ENCODE measurements around the gene ERG.

The ERG gene

GRCh38 chr21:38479641-38480525 is 18.4 kb downstream of the ERG start:
- in situ Hi-C loops (cut with HindIII; ENCODE audit: low pct_ligation_motif_present, low pct_unique_long_range_greater_than_20kb, low sequenced_read_pairs): no loop called here
- DNase-seq: no peak

- DNase-seq: no peak
- in situ Hi-C loops (cut with HindIII; ENCODE audit: low pct_ligation_motif_present, low pct_unique_long_range_greater_than_20kb, low sequenced_read_pairs): no loop called here
Observed at GRCh38 chr21:38478782-38479181, 19.5 kb downstream of the ERG start.

GRCh38 chr21:38477226-38477625 is 21.1 kb downstream of the ERG start:
- no peak for DNase-seq
- in situ Hi-C loops (cut with HindIII; ENCODE audit: low pct_ligation_motif_present, low pct_unique_long_range_greater_than_20kb, low sequenced_read_pairs): no loop called here

GRCh38 chr21:38476385-38476784 is 21.9 kb downstream of the ERG start:
- in situ Hi-C loops (cut with HindIII; ENCODE audit: low pct_ligation_motif_present, low pct_unique_long_range_greater_than_20kb, low sequenced_read_pairs): no loop called here
- no peak for DNase-seq

GRCh38 chr21:38475519-38475918 is 22.8 kb downstream of the ERG start:
- in situ Hi-C loops (cut with HindIII; ENCODE audit: low pct_ligation_motif_present, low pct_unique_long_range_greater_than_20kb, low sequenced_read_pairs): no loop called here
- DNase-seq: no peak

GRCh38 chr21:38474796-38475195 is 23.5 kb downstream of the ERG start:
- in situ Hi-C loops (cut with HindIII; ENCODE audit: low pct_ligation_motif_present, low pct_unique_long_range_greater_than_20kb, low sequenced_read_pairs): no loop called here
- no peak for DNase-seq

- DNase-seq: no peak
- in situ Hi-C loops (cut with HindIII; ENCODE audit: low pct_ligation_motif_present, low pct_unique_long_range_greater_than_20kb, low sequenced_read_pairs): no loop called here
Observed at GRCh38 chr21:38474124-38474523, 24.2 kb downstream of the ERG start.

- in situ Hi-C loops (cut with HindIII; ENCODE audit: low pct_ligation_motif_present, low pct_unique_long_range_greater_than_20kb, low sequenced_read_pairs): no loop called here
- no peak for DNase-seq
Observed at GRCh38 chr21:38472412-38473108, 25.7 kb downstream of the ERG start.

- DNase-seq: no peak
- in situ Hi-C loops (cut with HindIII; ENCODE audit: low pct_ligation_motif_present, low pct_unique_long_range_greater_than_20kb, low sequenced_read_pairs): no loop called here
Observed at GRCh38 chr21:38471766-38472165, 26.5 kb downstream of the ERG start.

- in situ Hi-C loops (cut with HindIII; ENCODE audit: low pct_ligation_motif_present, low pct_unique_long_range_greater_than_20kb, low sequenced_read_pairs): no loop called here
Observed at GRCh38 chr21:38470755-38471154, 27.5 kb downstream of the ERG start.

GRCh38 chr21:38469642-38470041 is 28.6 kb downstream of the ERG start:
- DNase-seq: no peak
- in situ Hi-C loops (cut with HindIII; ENCODE audit: low pct_ligation_motif_present, low pct_unique_long_range_greater_than_20kb, low sequenced_read_pairs): no loop called here

More at GRCh38 chr21:38470755-38471154, 27.5 kb downstream of the ERG start:
- no peak for DNase-seq

GRCh38 chr21:38468989-38469388 is 29.3 kb downstream of the ERG start:
- in situ Hi-C loops (cut with HindIII; ENCODE audit: low pct_ligation_motif_present, low pct_unique_long_range_greater_than_20kb, low sequenced_read_pairs): no loop called here
- no peak for DNase-seq

GRCh38 chr21:38467911-38468310 is 30.4 kb downstream of the ERG start:
- DNase-seq: no peak

GRCh38 chr21:38467374-38467773 is 30.9 kb downstream of the ERG start:
- DNase-seq: no peak
- in situ Hi-C loops (cut with HindIII; ENCODE audit: low pct_ligation_motif_present, low pct_unique_long_range_greater_than_20kb, low sequenced_read_pairs): no loop called here

More at GRCh38 chr21:38467911-38468310, 30.4 kb downstream of the ERG start:
- in situ Hi-C loops (cut with HindIII; ENCODE audit: low pct_ligation_motif_present, low pct_unique_long_range_greater_than_20kb, low sequenced_read_pairs): no loop called here

GRCh38 chr21:38460171-38460742 is 38.0 kb downstream of the ERG start:
- in situ Hi-C loops (cut with HindIII; ENCODE audit: low pct_ligation_motif_present, low pct_unique_long_range_greater_than_20kb, low sequenced_read_pairs): no loop called here
- no peak for DNase-seq

- in situ Hi-C loops (cut with HindIII; ENCODE audit: low pct_ligation_motif_present, low pct_unique_long_range_greater_than_20kb, low sequenced_read_pairs): no loop called here
Observed at GRCh38 chr21:38459490-38459889, 38.8 kb downstream of the ERG start.

GRCh38 chr21:38455403-38455802 is 42.9 kb downstream of the ERG start:
- in situ Hi-C loops (cut with HindIII; ENCODE audit: low pct_ligation_motif_present, low pct_unique_long_range_greater_than_20kb, low sequenced_read_pairs): no loop called here

More at GRCh38 chr21:38459490-38459889, 38.8 kb downstream of the ERG start:
- no peak for DNase-seq

GRCh38 chr21:38454702-38455101 is 43.6 kb downstream of the ERG start:
- in situ Hi-C loops (cut with HindIII; ENCODE audit: low pct_ligation_motif_present, low pct_unique_long_range_greater_than_20kb, low sequenced_read_pairs): no loop called here
- no peak for DNase-seq

More at GRCh38 chr21:38455403-38455802, 42.9 kb downstream of the ERG start:
- no peak for DNase-seq

- in situ Hi-C loops (cut with HindIII; ENCODE audit: low pct_ligation_motif_present, low pct_unique_long_range_greater_than_20kb, low sequenced_read_pairs): no loop called here
- DNase-seq: no peak
Observed at GRCh38 chr21:38454161-38454560, 44.1 kb downstream of the ERG start.
